Measurements from ENCODE around the gene SPRR3. TPM values are rescaled to one million over a fixed set of nuclear protein-coding genes. Genes with fewer than 3 reads are reported as not detected.

Gene SPRR3
- total RNA-seq, 1 donor from 2014 or later: 3.0 TPM

GRCh38 chr1:153028766-153029165, 27.2 kb downstream of the SPRR3 start:
- H3K27me3 Mint-ChIP-seq (ENCODE audit: low read depth, unreplicated experiment): no peaks in the 10 kb centered on the region
- no peaks in the 10 kb centered on the region for H3K9me3 Mint-ChIP-seq (ENCODE audit: unreplicated experiment)
- TF ChIP-seq CTCF (IDR thresholded peaks at IDR 0.05; ENCODE audit: insufficient read depth, low read depth, low read length): no peak
- FAIRE-seq: no peak
- no peak overlapping the region for H2AFZ ChIP-seq (ENCODE audit: low read depth, low read length)
- H3K27ac ChIP-seq (ENCODE audit: low read depth, low read length): no peak overlapping the region
- no peaks in the 10 kb centered on the region for H3K36me3 ChIP-seq (ENCODE audit: insufficient read depth, low read length)
- no peak overlapping the region for H3K27ac Mint-ChIP-seq (ENCODE audit: unreplicated experiment)
- no peaks in the 10 kb centered on the region for H3K27me3 ChIP-seq (ENCODE audit: insufficient read depth, low read length)
- no peaks in the 10 kb centered on the region for H3K9me3 ChIP-seq (ENCODE audit: insufficient read depth, low read depth, low read length)
- no peak overlapping the region for H3K4me3 ChIP-seq (ENCODE audit: insufficient read depth, low read depth, low read length)
- no peak overlapping the region for H3K4me2 ChIP-seq (ENCODE audit: low read length)
- H3K36me3 Mint-ChIP-seq (ENCODE audit: low read depth, unreplicated experiment): no peaks in the 10 kb centered on the region
- H3K9ac ChIP-seq (ENCODE audit: low read length): no peak overlapping the region
- DNase-seq (ENCODE audit: low read depth): no peak
- H3K4me1 ChIP-seq (ENCODE audit: insufficient read depth, low read length): no peaks in the 10 kb centered on the region
- H3K4me1 Mint-ChIP-seq (ENCODE audit: low read depth, unreplicated experiment): peaks cover 9% of the 10 kb centered on the region
- H3K79me2 ChIP-seq (ENCODE audit: insufficient read depth, low read length): no peaks in the 10 kb centered on the region
- no peak overlapping the region for H3K4me3 Mint-ChIP-seq (ENCODE audit: unreplicated experiment)
- no peaks in the 10 kb centered on the region for H4K20me1 ChIP-seq (ENCODE audit: insufficient read depth, low read length)

DNA sequence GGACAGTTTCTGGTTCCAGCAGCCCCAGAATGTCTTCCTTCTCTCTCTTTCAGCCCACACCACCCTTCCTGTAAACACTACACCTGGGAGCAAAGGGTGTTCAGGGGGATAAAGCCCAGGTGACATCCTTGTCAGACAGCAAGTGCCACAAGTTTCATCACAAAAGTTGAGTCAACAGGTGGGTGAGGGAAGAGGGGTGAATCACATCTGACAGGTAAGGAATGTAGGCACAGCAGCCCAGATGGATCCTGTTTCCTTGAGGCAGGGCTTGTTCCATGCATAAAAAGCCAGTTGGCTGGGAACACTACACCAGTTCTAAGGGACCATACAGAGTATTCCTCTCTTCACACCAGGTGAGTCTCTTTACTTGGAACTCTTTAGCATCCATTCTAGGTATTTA, 29.3 kb downstream of the SPRR3 start, which contains the start of gene SPRR1B:
Gene SPRR1B, plus strand, starts transcription at position 309 of the 400 bp plus-strand sequence. CDS start 1,143 bp downstream, outside the sequence.
- Histone ChIP-seq H3K9me3 (ENCODE audit: insufficient read depth, low read depth, low read length) (no peaks in the 10 kb centered on the region), H3K4me2 (ENCODE audit: low read length) (no peak within 1 kb of the TSS), H3K9ac (ENCODE audit: low read length) (no peak within 1 kb of the TSS), H3K4me3 (ENCODE audit: insufficient read depth, low read depth, low read length) (no peak within 1 kb of the TSS), H3K79me2 (ENCODE audit: insufficient read depth, low read length) (no peaks in the 10 kb centered on the region), H4K20me1 (ENCODE audit: insufficient read depth, low read length) (no peaks in the 10 kb centered on the region), H3K27ac (ENCODE audit: low read depth, low read length) (no peak within 1 kb of the TSS), H3K4me1 (ENCODE audit: insufficient read depth, low read length) (no peaks in the 10 kb centered on the region), H3K36me3 (ENCODE audit: insufficient read depth, low read length) (no peaks in the 10 kb centered on the region), H2AFZ (ENCODE audit: low read depth, low read length) (no peak within 1 kb of the TSS), H3K27me3 (ENCODE audit: insufficient read depth, low read length) (no peaks in the 10 kb centered on the region)
- no peaks in the 10 kb centered on the region for H3K27me3 Mint-ChIP-seq (ENCODE audit: low read depth, unreplicated experiment)
- FAIRE-seq (no peak), DNase-seq (ENCODE audit: low read depth) (no peak)
- TF ChIP-seq CTCF (IDR thresholded peaks at IDR 0.05; ENCODE audit: insufficient read depth, low read depth, low read length) (no peak), EZH2 (IDR thresholded peaks at IDR 0.05; ENCODE audit: insufficient read depth, low read length) (no peak)
- no peak within 1 kb of the TSS for H3K4me3 Mint-ChIP-seq (ENCODE audit: unreplicated experiment)
- H3K27ac Mint-ChIP-seq (ENCODE audit: unreplicated experiment): no peak within 1 kb of the TSS
- no peaks in the 10 kb centered on the region for H3K36me3 Mint-ChIP-seq (ENCODE audit: low read depth, unreplicated experiment)
- no peaks in the 10 kb centered on the region for H3K9me3 Mint-ChIP-seq (ENCODE audit: unreplicated experiment)
- peaks cover 9% of the 10 kb centered on the region for H3K4me1 Mint-ChIP-seq (ENCODE audit: low read depth, unreplicated experiment)

- H3K9me3 Mint-ChIP-seq (ENCODE audit: unreplicated experiment): no peaks in the 10 kb centered on the region
- H3K27me3 ChIP-seq (ENCODE audit: insufficient read depth, low read length): no peaks in the 10 kb centered on the region
- H3K79me2 ChIP-seq (ENCODE audit: insufficient read depth, low read length): no peaks in the 10 kb centered on the region
- no peak overlapping the region for H3K4me2 ChIP-seq (ENCODE audit: low read length)
- no peak for DNase-seq (ENCODE audit: low read depth)
- H3K27me3 Mint-ChIP-seq (ENCODE audit: low read depth, unreplicated experiment): no peaks in the 10 kb centered on the region
- no peaks in the 10 kb centered on the region for H3K4me1 ChIP-seq (ENCODE audit: insufficient read depth, low read length)
- H4K20me1 ChIP-seq (ENCODE audit: insufficient read depth, low read length): no peaks in the 10 kb centered on the region
- H3K4me3 Mint-ChIP-seq (ENCODE audit: unreplicated experiment): no peak overlapping the region
- no peaks in the 10 kb centered on the region for H3K36me3 ChIP-seq (ENCODE audit: insufficient read depth, low read length)
- no peak overlapping the region for H2AFZ ChIP-seq (ENCODE audit: low read depth, low read length)
- H3K4me1 Mint-ChIP-seq (ENCODE audit: low read depth, unreplicated experiment): peaks cover 9% of the 10 kb centered on the region
- FAIRE-seq: no peak
- no peak overlapping the region for H3K27ac Mint-ChIP-seq (ENCODE audit: unreplicated experiment)
- no peaks in the 10 kb centered on the region for H3K36me3 Mint-ChIP-seq (ENCODE audit: low read depth, unreplicated experiment)
- no peak overlapping the region for H3K9ac ChIP-seq (ENCODE audit: low read length)
- no peak overlapping the region for H3K4me3 ChIP-seq (ENCODE audit: insufficient read depth, low read depth, low read length)
- TF ChIP-seq EZH2 (IDR thresholded peaks at IDR 0.05; ENCODE audit: insufficient read depth, low read length) (no peak), CTCF (IDR thresholded peaks at IDR 0.05; ENCODE audit: insufficient read depth, low read depth, low read length) (no peak)
- no peaks in the 10 kb centered on the region for H3K9me3 ChIP-seq (ENCODE audit: insufficient read depth, low read depth, low read length)
- no peak overlapping the region for H3K27ac ChIP-seq (ENCODE audit: low read depth, low read length)
Measured at GRCh38 chr1:153032073-153032472, 30.5 kb downstream of the SPRR3 start.
